DMS53 (cell line): Measurements from ENCODE around the gene CABP4.

Experiments used
- DNase-seq: peaks from one replicate; lab custom pipeline; 2025; lab: John Stamatoyannopoulos, UW

CABP4 gene

DNA sequence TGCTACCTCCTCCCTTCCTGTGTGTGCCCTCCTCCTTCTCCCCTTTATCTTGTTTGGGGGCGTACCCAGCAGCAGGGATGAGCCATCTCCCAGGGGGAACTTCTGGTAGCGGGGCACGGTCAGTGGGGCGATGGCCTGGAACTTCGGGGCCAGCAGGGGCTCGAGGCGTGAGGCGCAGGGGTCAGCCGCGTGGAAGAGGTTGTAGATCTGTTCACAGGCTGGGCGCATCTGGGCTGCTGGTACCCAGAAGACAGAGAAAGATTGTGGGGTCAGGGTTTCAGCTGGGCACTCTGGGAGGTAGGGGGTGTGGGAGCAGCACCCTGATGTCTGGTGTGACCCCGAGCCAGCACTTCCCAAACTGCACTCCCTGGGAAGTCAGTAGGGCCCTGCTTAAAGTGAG lies 41.0 kb downstream of the CABP4 start:
- DNase-seq = no peak

DNA sequence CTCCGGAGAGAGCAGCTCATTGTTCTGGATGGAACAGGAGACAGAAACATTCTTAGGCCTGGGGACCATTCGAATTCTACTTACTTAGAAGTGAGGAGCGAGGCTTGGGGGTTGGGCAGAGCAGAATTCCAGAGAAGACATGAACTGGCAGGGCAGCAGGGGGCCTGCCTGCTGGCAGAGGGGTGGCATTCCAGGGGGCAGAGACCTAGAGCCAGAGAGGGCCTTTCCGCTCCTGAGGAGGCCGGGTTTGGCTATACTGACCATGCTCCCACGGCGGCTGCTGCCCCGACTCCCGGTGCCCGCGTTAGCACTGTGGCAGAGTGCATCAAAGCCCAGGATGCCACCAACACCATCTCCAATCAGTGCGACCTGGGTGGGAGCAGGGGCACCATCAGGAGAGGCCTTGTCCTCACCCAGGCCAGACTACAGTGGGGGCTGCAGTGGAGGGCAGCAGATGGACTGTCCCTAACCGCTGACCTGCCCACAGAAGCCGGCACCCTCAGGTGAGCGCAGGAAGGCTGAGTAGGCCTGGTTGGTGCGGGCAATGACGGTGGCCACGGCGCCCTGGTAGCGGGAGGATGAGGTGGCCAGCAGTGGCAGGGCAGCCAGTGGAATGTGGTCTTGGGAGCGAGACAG lies 42.6 kb downstream of the CABP4 start:
- DNase-seq = no peak

DNA sequence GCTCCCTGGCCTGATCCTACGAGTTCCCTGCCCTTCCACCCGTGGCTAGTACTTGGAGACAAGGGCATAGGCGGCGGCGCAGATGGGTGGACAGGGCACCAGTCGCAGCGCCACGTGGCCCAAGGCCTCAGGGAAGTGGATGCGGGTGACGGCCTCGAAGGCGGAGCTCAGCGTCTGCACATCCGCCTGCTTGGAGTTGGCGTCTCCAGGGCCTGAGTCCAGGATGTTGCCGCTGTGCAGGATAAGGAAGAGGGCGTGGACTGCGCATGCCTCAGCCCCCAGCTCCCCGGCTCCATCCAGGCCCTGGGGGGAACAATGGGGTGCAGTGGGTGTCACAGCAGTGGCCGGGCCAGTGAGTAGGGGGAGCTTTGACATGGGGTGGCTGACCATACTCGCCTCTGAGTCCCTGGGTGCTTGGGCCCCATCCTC lies 43.4 kb downstream of the CABP4 start:
- no peak for DNase-seq

DNA sequence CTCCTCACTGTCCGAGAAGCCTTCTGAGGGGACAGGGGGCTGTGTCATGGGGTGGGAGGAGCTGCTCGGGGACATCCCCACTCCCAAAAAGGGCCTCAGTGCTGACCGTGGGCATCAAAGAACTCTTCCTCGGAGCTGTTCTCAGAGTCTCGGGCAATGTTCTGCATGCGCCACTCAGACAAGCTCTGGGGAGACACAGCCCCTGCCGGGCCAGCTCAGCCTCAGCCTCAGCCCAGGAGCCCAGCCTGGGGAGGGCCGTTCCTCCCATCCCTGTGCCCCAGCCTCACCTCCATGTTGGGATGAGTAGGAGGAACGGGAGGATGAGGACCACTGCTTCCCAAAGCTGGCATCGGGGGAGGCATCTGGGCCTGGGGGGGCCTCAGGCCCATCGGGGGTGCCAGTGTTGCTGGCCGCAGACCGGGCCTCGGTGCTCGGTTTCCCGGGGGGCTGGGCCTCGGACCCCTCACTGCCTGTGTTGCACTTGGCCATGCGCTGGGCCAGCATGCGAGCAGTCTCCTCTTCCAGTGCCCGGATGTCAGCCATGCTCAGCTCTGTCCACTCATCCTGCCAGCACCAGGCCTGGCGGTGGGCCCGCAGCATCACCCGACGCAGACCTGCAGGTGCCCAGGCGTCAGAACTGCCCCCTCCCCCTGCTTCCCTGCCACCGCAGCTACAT lies 44.8 kb downstream of the CABP4 start:
- no peak for DNase-seq

DNA sequence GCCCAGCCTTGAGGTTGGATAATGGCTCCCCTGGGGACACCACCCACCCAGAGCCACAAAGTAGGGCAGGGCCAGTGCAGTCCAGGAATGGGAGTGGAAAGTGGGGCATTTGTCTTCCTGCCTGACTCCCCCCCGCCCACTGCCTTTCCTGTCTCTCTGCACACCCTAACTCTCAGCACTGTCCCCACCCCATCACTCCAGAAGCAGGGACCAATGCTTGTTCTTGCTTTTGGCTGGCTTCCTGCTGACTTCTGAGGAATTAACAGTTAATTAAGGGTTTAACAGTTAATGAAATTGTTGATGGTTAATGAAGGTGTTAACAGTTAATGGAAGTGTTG lies 45.3 kb downstream of the CABP4 start:
- no peak for DNase-seq

DNA sequence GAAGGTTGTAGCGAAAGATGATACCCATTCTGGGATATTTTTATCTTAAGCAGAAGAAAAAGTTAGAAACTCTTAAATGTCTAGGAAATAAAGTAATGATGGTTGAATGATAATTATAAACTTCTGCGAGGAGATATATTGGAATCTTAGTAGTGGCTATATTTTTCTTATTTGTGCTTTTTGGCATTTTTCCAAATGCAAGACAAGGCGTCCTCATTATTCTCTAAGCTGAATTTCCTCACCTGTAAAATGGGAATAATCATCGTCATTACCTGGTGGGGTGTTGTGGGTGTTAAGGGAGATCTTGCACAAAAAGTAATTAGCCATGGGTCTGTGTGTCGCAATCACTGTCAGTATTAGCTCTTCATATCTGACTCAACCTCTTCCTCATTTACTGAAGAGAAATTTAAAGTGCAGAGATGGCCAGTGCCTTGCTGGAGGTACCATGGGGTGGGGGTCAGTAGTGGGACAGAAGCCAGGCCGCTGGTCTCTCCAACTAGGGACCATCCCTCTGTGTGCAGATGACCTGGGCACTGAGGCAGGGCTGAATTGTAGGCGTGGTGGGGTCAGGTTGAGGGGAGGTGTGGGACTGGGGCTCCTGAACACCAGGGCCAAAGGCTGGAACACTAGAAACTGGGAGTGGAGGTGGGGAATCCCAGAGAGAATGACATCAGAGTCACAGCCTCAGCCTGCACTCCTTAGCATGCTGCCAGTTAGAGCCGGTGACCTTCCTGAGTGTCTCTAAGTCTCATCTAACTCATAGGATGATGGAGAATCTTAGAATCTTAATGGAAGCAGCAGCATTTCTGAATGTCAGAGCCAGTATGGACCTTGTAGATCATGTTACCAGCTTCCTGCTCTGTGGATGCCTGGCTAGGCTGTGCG lies 45.9 kb downstream of the CABP4 start:
- no peak for DNase-seq

DNA sequence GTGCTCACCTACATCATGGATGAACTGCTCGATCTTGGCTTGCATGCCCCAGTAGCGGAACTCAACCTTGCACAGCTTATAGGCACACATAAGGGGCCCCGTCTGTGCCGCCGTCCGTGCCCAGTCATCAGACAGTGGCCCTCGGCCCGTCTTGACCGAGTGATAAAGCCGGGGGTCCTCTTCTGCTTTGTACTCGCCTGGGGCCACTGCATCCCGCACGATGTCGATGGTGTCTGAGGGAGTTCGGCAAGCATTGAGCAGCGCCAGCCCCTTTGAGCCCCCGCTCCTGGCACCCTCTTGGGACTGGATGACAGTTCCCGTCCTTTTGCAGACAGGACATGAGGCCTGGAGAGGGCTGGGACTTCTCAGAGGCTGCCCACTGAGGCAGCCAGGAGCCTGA lies 46.7 kb downstream of the CABP4 start:
- no peak for DNase-seq

DNA sequence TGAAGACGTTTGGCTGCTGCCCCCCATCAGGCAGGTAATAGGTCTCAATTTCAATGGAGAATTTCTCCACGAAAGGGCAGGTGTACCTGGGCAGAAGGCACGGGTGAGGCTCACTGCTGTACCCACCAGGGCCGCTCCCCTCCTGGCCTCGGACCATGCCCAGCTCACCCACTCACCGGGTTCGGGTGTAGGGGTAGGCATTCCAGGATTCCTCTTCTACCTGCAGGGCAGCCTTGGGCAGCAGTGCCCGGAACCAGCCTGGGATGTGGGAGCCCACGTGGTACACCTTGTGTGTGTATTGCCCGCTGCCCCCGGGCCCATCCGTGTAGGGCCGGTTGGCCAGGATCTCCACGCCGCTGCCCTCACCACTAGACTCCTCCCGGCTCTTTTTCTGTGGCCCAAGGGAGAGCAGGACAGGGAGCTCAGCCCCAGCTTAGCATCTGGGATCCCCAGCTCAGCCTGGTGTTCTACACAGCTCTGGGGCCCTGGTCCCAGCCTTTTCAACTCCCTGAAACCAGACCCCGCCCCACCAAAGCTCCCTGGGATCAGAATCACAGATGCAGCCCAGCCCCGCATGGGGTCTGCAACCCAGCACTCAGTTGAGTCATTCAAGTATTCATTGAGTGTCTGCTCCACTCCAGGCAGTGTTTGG lies 47.3 kb downstream of the CABP4 start:
- no peak for DNase-seq

DNA sequence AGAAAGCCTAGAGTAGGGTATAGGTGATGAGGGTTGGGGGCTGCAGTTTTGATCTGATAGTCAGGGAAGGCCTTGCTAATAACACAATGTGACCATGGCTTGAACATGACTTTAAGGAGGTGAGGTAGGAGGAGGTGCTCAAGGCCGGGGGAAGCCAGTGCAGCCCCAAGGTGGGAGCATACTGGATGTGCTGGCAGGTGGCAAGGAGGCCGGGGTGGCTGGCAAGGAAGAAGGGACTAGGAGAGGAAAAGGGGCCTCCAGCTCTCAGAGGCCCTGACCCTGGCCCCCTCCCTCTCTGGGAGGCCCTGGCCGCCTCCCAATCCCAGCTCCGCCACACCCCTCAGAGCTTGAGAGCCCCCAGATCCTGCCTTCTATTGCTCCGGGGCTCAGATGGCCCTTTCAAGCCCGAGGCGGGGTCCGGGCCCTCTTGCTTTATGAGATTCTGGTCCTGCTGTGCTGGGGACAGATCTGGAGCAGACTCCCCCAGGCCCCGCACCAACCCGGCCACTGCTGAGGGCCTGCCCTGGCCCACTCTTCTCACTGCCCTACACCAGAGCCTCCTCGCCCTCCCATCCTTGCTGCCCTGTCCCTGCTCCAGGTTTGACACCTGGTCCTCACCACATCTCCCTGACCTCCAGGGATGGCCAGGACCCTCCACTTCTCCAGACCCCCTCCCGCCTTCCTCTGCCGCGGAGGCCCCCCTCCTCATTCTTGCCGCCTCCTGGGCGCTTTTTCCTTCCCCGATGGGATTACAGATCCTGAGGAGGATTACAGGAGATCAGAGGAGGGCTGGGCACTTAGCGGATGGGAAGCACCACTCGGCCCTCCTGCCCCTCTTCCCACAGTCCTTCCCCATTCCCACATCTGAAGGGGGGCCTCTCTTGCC lies 48.2 kb downstream of the CABP4 start:
- no peak for DNase-seq

DNA sequence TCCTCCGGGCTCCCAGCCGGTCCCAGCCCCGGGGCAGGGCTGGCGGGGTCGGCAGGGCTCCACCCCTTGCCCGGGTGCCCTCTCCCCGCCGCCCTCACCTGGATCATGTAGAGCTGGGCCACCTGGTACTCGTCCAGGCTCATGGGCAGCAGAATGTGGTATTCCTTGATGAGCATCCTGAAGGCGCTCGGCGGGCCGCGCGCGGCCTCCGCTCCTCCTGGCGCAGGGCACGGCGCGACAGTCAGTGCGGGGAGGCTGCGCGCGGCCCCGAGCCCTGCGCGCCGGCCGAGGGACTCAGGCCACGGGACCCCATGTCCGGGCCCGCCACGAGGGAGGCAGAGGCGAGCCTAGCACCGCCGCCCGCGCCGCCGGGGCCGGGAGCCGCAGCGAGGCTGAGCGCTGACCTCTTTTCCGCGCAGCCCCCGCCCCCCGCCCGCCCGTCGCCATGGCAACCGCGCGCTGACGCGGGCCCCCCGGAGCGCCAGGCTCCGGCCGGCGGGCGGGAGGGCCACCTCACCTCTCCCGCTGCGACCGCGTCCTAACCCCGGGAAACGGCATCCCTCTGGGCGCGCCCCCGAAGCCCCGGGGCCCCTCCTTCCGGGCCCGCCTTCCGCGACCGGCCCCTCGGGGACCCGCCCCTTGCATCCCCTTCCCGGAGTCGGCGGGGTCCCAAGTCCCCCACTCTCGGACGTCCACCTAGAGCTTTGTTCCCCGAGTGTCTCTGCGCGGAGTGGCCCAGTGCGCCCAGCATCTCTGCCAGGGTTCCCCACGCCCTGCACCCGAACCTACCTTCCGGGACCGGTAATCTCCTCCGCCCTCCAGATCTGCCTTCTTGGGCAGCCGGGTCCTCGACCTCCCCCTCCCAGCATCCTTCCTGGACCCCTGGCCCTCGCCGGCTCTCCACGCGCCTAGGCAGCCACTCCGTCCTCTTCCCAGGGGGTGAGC lies 49.1 kb downstream of the CABP4 start:
- peak; percentile 68 for DNase-seq

DNA sequence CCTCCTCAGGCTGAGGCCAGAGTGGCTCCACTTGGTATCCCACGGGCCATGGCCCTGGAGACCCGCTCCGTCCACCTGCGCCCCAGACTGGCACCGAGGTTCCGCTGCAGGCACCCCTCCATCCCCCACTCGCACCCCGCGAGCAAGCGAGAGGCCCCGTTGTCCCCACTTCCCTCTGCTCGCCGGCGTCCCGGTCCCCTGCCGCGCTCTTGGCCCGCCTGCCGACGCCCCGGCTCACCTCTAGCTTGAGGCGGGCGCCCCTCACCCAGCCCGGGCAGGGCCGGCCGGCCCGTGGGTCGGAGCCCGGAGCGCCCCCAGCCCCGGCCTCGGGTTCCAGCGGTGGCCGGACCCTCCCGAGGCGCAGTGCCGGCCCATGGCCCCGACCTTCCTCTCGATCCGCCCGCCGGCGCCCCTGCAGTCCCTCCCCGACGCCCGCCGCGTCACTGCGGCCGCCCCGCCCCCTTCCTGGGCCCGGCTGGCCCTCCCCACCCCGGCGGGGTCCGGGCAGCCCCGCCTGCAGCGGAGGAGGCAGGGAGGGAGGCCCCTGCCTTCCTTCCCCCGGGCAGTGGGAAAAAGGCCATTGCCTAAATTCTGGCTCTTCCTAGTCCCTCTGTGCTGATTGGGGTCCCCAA lies 49.9 kb downstream of the CABP4 start, which contains the start of gene PITPNM1:
Gene PITPNM1, minus strand, starts transcription at position 414 of the 632 bp plus-strand sequence. CDS start 1,183 bp downstream, outside the sequence.
- DNase-seq = peak; percentile 83

DNA sequence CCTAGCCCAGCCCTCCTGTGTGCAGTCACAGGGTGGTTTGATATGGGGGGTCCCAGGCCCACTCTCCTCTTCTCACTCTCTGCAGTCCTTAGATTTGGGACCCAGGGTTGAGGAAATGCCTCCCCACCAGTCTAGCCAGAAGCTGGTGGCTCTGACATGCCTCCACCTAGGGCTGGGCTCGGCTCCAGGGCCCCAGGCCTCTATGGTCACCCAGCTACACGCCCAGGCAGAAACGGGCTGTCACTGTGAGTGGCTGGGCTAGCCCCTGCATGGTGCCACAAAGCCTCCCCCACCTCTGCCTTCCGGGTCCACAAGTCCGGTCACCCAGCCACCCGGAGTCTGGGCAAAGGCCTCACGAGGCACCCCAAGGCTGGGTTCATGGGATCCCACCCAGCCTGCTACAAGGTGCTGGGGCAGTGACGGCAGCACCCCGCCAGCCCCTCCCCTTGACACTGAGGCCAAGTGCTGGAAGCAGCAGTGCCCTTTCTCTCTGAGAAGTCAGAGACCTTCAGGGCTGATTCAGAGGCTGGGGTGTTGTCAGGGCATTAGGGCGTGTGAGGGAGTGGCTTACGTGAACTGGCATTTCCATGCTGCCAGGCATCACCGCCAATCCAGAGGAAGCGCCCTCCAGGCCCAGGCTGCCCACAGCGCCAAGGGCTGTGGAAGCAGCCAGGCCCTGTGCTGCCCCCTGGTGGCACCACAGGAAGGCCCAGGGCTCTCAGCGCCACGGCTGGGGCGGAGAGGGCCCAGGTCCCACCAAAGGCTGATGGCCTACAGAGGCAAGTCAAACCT lies 50.6 kb downstream of the CABP4 start:
- peak; percentile 99 for DNase-seq

DNA sequence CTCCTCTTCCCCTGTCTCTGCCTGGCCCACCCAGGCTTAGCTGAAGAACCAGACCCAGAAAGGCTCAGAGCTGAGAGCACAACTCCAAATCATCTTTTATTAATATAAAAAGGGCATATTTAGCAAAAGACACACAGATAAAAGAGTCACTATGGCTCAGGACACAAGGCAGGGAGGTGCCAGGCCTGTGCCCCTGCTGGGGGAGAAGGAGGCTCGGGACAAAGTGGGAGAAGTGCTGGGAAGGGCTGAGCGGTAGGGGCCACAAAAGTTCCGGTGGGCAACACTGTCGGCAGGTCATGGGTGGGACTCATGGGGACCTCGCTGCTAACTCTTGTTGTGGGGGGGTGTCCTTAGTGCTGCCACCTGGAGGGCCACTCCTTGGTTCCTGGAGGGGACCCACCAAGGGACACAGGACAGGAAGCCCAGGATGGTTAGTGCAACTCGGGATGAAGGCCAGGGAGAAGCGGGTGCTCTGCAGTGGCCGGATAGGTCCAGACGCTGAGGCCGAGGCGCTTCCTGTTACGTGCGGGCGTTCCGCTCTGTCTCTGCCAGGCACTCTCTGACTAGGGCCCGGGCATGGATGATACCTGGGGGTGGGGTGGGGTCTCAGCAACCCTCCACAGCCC lies 51.4 kb downstream of the CABP4 start:
- peak; percentile 46 for DNase-seq

DNA sequence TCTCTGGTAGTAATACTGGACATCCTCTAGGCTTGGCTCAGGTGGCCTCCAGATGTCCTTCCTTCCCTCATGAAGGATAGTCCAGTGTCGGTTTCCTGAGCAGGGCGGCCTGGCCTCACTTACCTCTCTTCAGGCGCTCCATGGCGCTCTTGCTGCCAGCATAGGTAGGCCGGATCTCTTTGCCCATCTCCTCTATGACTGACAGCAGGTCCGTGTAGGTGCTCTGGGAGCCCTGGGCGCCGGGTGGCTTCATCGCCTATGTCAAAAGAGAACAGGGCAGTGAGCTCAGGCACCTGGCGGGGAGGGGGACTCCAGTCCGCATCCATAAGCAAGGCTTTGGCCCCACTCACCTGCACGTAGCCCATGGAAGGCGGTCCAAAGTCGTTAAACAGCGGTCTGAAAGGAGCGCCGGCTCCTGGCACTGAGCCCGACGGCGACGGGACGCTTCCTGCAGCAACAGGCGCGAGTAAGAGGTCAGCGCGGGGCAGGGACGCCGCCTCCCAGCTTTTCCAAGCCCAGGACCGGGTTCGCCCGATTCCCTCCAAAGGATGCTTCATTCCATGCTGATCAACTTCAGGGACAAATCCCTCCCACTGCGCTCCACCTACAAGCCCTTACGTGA lies 52.2 kb downstream of the CABP4 start:
- DNase-seq = peak; percentile 97

DNA sequence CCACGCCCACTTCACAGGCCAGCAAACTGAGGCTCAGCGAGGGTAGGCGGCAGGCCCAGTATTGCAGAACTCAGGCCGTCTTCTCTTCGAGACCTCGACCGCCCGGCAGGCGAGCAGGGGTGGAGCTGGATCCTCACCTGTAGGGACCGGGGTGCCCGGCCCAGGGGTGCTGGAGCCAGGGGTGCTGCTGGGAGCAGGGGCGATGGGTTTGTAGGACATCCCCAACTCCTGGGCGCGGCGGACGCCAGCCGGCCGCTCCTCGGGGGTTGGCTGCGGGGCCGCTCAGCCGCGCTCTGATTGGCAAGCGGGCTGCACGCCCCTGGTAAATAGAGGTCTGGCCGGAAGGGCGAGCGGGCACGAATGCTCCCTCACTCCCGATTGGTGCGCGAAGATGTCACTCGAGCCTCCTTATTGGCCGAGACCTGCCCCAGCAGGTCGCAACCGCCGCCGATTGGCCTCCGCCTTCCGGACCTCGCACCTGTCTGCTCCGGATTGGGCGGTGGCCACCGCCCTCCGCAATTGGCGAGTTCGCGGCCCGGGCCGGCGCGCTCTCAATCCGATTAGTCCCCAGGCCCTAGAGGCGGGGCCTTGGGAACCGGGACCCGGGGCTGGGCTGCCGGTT lies 52.8 kb downstream of the CABP4 start, which contains the start of gene CDK2AP2:
Gene CDK2AP2, minus strand, starts transcription at position 299 of the 622 bp plus-strand sequence. Its CDS starts 80 bp downstream, at position 219.
- peak; percentile 100 for DNase-seq

DNA sequence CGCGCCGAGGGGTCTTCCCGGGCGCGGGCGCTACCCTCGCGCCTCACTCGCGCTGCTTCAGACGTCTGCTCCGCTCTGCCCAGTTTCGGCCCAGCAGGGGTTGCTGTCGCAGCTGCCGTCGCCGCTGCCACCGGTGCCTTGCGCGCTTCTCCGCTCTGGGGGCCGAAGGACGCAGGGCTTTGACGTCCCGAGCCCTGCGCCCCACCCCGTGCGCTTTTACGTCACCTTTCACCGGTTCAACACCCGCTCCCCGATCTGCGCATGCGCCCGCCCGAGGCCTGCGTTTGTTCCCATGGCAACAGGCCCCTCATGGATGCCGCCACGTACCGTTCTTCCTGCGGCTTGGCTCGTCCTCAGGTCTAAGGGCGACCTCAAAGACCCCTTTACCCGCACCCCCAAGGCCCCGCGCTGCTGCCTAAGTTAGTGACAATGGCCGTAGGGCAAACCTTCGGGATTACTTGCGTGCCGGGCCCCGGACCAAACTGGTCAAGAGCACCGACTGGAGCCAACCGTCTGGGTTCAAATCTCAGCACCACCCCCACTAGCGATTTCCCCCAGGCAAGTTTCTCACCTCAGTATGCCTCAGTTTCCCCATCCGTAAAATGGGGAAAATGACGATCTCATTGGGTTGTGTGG lies 53.5 kb downstream of the CABP4 start:
- peak; percentile 100 for DNase-seq

DNA sequence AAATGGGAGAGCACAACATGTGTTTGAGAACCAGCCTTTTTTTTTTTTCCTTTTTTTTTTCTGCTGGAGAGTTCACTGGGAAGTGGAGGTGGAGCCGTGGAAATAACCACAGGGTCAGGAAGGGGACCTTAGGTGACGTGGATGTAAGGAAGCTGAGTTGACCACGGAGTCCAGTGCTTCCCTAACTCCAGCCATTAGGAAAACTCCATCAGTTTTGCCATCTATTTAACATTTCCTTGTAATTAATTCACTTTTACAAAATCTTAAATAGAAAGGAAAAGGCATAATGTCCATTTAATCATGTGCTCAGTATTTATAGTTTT lies 54.8 kb downstream of the CABP4 start:
- no peak for DNase-seq
